NCI-H187 treated with DMSO at 0.1 percent for 48 hours (cell line): ENCODE measurements around the gene HTN3.
"Not testable (repeated sequence)": the region's sequence is repeated elsewhere in the genome, so short reads cannot be mapped to it uniquely, and the experiment has no call there.

Source experiments
- DNase-seq: peaks from one replicate; lab custom pipeline; 2025; lab: John Stamatoyannopoulos, UW

HTN3 gene

DNA sequence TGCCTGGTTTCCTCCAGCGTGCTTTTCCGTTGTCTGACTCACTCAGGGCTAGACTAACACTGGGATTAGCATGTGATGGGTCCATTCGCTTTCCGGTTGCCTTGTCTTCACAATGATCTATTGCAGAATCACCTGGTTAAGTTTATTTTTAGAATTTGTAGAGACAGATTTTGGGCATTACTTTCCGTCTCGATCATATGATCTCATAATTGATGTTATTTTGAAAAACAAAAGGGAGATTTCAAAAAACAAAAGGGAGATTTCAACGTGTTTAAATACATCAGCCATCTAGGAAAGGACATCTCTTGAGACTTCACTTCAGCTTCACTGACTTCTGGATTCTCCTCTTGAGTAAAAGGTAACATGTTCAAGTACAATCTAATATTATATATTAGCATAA lies at the start of gene HTN3:
HTN3 (plus strand) TSS at position 301 of the 400 bp plus-strand sequence. CDS start 2,282 bp downstream, outside the sequence.
- not testable (repeated sequence) for DNase-seq

DNA sequence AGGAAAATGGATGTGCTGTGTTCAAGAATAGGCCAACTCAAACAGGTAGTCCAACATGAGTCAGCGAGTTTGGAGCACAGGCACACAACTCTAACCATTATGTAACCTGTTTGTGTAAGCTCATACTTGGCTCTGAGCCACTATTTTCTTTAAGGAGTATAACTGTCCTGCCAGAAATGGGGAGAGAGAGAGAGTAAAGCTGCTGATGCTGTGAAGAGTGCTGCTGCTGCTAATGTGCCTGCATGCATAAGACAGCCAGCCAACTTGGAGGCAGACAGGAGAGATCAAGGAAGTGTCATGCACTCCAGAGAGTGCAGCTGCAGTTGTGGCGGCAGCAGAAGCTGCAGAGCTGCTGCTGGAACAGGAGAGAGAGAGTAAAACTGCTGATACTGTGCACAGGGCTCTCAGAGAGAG lies 44.2 kb upstream of the HTN3 start:
- DNase-seq, result no peak

DNA sequence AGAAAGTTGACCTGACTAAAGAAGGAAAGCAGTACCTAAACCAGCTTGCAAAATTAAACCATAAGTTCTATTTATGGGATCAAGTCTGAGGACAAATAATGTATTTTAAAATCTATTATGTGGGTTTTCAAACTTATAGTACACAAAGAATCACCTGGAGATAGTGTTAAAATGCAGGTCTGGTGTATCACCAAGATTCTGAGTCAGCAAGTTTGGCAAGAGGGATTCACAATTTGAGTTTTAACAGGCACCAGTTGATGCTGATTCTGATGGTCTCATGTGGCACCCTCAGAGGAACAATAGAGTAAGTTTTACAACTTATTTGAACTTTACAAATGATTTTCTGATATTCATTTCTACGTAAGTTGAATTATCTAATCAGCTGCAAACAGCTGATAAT lies 41.6 kb upstream of the HTN3 start:
- no peak for DNase-seq

DNA sequence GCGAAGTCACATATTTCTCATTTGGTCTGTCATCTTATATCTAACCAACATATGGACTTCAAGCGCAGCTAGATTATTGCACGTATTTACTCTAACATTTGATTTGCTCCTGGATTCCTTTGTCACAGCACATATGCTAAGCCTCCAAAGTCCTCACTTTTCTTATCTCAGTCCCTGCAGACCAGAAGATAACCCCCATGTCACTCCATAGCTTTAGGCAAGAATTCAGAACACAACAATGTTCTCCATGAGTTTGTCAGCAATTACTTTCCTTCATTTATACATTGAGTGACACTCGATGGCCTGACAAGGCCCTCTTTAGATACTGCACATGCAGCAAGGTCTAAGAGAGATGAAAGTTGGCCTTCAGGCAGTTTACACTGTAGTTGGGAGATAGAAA lies 37.2 kb upstream of the HTN3 start:
- DNase-seq, result no peak

DNA sequence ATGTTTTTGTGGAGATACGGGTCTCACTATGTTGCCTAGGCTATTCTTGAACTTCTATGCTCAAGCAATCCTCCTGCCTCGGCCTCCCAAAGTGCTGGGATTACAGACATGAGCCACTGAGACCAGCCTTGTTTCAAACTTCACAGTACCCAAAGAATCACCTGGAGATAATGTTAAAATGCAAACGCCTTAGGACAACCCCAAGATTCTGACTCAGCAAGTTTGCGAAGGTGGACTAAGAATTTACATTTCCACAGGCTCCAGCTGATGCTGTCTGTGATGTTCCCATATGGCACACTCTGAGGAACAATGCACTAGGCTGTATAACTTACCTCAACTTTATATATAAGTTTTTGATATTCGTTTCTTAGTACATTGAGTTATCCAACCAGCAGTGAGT lies 33.5 kb upstream of the HTN3 start:
- no peak for DNase-seq

DNA sequence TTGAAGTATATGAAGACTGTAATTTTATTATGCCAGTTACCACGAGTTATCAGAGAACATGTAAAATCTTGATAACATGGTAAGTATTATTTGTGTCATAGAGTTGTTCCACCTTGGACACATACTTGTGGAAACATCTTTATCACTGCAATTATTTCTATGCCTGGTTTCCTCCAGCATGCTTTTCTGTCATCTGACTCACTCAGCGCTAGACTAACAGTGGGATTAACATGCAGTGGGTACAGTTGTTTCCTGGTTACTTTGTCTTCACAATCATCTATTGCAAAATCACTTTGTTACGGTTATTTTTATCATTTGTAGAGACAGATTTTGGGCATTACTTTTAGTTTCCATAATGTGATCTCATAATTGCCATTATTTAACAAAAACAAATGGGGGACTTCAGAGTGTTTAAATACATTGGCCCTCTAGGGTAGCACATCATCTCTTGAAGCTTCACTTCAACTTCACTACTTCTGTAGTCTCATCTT lies 32.7 kb upstream of the HTN3 start, which contains the start of gene STATH:
STATH (plus strand) TSS at position 441 of the 491 bp plus-strand sequence. CDS start 2,472 bp downstream, outside the sequence.
- DNase-seq, result no peak

DNA sequence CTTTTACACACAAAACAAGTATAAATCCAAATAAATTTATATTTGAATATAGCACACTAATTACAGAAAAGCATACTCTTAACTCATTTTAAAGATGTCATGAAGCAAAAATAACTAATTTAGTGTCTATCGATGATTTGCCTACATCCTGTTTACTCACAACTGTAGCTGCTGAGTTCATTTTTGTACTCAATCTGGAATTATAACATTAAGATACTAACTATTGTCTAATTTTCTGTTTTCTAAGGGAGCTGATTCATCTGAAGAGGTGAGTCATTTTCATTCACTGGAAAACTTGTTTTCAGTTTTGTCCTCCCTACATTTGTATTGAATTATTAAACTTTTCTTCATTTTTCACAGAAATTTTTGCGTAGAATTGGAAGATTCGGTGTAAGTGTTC lies 28.8 kb upstream of the HTN3 start:
- no peak for DNase-seq

DNA sequence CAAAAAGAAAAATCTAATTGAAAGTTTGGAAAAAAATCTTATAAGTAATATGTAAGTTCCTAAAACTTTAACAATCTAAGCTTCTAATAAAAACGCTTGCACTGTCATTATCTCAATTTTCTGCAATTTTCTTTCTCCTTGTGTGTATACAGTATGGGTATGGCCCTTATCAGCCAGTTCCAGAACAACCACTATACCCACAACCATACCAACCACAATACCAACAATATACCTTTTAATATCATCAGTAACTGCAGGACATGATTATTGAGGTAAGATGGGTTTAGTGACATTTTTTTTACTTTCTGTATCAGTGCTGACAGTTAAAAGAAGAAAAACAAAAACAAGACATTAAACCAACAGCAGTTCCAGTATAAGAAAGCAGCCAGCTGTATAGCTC lies 27.5 kb upstream of the HTN3 start:
- DNase-seq, result no peak

DNA sequence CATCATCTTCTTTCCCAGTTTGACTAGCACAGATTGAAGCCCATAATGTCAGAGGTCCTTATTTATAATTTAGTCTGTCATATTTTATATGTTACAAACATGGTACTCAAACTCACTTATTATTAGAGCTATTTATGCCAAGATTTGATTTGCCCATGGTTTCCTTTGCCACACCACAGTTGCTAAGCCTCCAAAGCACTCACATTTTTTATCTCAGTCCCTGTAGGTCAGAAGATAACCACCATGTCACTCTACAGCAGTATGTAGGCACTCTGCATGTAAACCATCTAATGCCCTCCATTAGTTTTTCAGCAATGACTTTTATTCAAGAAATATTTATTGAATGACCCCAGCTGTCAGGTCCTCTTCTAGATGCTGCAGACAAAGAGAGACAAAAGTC lies 25.8 kb upstream of the HTN3 start:
- no peak for DNase-seq

DNA sequence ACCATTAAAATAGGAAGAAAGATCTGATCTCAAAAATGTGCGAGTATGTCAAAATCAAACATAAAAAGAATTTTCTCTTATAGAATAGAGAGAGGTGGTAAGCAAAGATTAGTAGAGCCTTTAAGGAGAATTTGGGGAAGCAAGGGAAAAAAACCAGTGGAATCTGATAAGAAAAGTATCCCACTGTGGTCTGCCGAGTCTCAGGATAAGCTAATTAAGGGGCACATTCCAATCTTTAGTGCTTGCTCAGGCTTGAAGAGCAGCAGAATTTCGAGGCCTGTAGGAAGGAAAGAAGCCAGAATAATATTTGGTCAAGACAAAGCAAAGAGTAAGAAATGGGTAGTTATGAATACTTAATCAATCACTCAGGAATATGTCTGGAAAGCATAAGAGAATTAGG lies 19.5 kb upstream of the HTN3 start:
- no peak for DNase-seq

DNA sequence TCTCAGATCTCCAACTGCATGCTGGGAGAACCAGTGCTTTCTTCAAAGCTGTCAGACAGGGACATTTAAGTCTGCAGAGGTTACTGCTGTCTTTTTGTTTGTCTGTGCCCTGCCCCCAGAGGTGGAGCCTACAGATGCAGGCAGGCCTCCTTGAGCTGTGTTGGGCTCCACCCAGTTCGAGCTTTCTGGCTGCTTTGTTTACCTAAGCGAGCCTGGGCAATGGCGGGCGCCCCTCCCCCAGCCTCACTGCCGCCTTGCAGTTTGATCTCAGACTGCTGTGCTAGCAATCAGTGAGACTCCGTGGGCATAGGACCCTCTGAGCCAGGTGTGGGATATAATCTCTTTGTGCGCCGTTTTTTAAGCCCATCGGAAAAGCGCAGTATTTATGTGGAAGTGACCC lies 9.3 kb upstream of the HTN3 start:
- DNase-seq, result not testable (repeated sequence)

DNA sequence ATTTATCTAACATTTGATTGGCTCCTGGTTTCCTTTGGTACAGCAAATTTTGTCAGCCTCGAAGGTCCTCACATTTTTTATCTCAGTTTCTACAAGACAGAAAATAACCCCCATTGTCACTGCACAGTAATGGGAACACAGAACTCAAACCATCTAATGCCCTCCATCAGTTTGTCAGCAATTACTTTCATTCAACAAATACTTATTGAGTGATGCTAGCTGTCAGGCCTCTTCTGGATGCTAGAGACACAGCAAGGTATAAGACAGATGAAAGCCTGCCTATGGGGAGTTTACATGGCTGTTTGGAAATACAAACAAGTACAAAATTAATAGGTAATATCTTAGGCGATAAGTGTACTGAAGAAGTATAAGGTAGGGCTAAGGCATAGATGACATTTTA lies 5.0 kb upstream of the HTN3 start:
- no peak for DNase-seq

DNA sequence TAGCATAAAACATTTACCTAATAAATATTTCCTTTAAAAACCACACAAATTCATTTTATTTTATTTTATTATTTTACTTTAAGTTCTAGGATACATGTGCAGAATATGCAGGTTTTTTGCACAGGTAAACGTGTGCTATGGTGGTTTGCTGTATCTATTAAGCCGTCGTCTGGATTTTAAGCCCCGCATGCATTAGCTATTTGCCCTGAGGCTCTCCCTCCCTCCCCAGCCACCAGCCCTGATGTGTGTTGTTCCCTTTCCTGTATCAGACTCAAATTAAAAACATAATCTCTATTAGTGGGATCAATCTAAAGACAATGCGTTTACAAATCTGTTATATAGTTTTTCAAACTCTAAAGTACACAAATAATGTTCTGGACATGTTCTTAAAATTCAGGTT lies 1.2 kb upstream of the HTN3 start:
- DNase-seq, result no peak

DNA sequence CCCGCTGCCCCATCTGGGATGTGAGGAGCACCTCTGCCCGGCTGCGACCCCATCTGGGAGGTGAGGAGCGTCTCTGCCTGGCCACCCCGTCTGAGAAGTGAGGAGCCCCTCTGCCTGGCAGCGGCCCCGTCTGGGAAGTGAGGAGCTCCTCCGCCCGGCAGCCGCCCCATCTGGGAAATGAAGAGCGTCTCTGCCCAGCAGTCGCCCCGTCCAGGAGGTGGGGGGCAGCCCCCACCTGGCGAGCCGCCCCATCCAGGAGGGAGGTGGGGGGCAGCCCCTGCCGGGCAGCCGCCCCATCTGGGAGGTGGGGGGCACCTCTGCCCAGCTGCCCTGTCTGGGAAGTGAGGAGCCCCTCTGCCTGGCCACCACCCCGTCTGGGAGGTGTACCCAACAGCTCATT lies 9.3 kb downstream of the HTN3 start:
- not testable (repeated sequence) for DNase-seq

DNA sequence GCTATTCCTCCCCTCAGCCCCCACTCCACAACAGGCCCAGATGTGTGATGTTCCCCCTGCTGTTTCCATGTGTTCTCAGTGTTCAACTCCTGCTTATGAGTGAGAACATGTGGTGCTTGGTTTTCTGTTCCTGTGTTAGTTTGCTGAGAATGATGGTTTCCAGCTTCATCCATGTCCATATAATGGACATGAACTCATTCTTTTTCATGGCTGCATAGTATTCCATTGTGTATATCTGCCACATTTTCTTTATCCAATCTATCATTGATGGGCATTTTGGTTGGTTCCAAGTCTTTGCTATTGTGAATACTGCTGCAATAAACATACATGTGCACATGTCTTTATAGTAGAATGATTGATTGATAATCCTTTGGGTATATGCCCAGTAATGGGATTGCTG lies 11.7 kb downstream of the HTN3 start:
- DNase-seq, result not testable (repeated sequence)

DNA sequence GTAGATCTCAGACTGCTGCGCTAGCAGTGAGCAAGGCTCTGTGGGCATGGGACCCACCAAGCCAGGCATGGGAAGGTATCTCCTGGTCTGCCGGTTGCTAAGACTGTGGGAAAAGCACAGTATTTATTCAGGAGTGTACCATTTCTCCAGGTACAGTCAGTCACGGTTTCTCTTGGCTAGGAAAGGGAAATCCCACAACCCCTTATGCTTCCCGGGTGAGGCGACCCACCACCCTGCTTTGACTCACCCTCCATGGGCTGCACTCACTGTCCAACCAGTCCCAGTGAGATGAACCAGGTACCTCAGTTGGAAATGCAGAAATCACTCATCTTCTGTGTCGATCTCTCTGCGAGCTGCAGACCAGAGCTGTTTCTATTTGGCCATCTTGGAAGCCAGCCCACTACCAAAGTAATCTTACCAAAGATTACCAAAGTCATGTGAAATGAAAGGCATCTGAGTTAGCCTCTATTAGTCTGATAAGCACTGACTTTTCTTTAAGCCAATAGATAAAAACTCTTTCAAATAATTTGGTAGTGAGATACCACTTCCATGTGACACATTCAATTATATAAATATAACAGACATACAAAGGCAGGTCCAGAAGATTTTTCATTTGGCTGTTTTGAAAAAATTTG lies 13.5 kb downstream of the HTN3 start:
- no peak for DNase-seq

DNA sequence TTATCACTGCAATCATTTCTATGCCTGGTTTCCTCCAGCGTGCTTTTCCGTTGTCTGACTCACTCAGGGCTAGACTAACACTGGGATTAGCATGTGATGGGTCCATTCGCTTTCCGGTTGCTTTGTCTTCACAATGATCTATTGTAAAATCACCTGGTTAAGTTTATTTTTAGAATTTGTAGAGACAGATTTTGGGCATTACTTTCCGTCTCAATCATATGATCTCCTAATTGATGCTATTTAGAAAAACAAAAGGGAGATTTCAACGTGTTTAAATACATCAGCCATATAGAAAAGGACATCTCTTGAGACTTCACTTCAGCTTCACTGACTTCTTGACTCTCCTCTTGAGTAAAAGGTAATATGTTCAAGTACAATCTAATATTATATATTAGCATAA lies 21.9 kb downstream of the HTN3 start, which contains the start of gene HTN1:
HTN1 (plus strand) TSS at position 301 of the 400 bp plus-strand sequence. CDS start 2,639 bp downstream, outside the sequence.
- DNase-seq, result not testable (repeated sequence)

DNA sequence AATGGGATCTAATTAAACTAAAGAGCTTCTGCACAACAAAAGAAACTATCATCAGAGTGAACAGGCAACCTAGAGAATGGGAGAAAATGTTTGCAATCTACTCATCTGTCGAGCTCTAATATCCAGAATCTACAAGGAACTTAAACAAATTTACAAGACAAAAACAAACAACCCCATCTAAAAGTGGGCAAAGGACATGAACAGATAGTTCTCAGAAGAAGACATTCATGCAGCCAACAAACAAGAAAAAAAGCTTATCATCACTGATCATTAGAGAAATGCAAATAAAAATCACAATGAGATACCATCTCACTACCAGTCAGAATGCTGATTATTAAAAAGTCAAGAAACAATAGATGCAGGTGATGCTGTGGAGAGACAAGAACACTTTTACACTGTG lies 28.3 kb downstream of the HTN3 start:
- DNase-seq, result not testable (repeated sequence)

DNA sequence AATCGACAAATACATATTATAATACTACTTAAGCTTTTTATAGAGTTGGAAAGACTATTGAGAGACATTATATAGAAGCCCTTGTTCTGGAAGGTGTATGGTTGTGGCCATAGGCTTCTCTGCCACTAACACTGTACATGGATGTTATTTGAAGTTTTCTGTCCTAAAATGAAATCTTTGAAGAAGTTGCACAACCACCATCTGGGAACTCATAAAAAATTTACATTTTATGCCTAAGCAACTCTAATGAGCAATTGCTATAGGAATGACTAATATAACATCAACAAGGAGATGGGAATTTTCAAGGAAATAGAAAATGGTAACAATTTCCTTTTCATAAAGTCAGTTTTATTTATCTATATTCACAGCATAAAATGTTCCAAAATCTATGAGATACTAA lies 29.4 kb downstream of the HTN3 start:
- no peak for DNase-seq

DNA sequence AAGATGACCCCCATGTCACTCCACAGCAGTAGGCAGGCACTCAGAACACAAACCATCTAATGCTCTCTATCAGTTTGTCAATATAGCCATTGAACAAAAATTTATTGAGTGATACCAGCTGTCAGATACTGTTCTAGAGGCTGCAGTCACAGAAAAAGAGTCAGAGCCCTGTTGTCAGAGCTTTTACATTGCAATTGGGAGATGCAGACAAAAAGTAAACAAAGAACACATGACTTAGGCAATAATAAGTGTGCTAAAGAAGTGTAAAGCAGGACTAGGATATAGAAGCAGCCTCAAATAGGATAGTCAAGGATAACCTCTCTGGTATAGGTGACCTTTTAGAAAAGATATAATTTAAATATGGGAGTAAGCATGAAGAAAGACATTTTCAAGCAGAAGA lies 30.9 kb downstream of the HTN3 start:
- DNase-seq, result no peak

DNA sequence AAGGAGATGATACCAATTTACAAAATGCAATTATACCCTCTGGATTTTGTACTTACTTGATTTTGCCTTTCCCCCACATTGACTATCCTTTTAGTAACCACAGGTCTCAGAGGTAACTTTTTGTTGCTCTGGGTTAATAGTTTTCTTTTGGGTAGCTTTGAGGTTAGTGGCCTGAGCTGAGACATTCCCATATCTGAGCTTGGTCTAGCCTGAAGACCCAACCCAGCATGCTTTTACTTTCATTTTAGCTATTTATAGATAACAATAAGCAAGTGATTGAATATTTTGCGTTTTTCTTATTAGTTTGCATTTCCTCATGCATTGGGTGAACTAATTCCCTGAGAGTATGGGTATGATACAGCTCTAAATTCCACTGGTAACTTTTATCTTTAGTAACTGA lies 33.7 kb downstream of the HTN3 start:
- no peak for DNase-seq

DNA sequence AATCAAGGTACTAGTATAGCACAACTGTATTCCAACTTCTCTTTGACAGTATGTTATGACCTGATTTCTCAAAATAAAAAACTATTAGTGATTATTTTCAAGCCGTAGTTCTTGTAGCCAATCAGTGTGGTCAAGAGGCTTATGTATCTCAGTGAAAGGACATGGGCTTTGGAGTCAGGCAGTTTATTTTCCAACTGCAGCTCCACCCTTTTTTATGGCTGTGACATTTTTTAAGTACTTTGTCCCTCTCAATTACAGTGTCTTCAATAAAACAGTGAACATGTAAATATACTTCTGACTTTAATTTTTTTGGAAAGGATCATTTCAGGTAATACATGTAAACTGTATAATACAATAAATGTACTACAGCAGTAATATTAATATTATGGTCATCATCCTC lies 51.9 kb downstream of the HTN3 start:
- no peak for DNase-seq
